ENCODE data around the gene MGAM2.

The MGAM2 gene

DNA sequence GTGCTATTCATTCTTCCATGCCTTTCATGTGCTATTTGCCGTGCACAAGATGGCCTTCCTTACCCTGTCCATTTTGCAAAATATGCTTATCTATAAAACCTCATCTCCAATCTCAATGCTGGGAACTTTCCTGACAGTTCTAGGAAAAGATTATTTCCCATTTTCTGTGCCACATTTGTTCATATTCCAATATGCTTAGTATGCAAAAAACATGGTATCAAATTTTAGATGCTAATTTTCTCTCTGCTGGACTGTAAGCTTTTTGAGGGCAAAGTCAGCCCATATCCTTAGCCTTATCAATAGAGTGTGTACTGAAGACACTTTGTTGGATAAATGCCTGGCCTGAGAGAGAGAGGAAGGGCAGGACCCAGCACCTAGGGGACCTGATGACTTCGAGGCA lies 39.4 kb downstream of the MGAM2 start:
- H3K4me3 ChIP-seq (ENCODE audit: low read length) = no peak overlapping the region
- no peak for DNase-seq (ENCODE audit: low read depth)
- TF ChIP-seq, protein P1, sequence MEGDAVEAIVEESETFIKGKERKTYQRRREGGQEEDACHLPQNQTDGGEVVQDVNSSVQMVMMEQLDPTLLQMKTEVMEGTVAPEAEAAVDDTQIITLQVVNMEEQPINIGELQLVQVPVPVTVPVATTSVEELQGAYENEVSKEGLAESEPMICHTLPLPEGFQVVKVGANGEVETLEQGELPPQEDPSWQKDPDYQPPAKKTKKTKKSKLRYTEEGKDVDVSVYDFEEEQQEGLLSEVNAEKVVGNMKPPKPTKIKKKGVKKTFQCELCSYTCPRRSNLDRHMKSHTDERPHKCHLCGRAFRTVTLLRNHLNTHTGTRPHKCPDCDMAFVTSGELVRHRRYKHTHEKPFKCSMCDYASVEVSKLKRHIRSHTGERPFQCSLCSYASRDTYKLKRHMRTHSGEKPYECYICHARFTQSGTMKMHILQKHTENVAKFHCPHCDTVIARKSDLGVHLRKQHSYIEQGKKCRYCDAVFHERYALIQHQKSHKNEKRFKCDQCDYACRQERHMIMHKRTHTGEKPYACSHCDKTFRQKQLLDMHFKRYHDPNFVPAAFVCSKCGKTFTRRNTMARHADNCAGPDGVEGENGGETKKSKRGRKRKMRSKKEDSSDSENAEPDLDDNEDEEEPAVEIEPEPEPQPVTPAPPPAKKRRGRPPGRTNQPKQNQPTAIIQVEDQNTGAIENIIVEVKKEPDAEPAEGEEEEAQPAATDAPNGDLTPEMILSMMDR (conservative IDR thresholded peaks at IDR 0.05; ENCODE audit: low read depth, low read length) = no peak

DNA sequence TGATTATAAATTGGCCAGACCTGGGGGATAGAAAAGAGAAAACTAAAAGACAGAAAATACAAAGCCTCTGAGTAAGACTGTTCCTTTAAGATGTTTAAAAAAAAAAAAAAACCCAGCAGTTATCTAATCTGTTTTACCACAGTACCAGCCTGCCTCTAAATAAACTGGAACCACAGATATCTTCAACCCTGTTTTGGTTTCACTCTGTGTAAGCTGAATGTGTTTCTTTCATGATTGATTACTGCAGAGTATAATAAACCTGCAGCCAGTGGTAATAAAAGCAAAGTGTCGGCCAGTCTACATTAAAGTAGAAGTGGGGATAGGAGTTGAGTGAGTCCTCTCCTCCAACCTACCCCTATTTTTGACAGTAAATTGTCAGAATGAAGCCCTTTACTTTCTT lies 40.6 kb downstream of the MGAM2 start:
- no peak for DNase-seq (ENCODE audit: low read depth)
- H3K4me3 ChIP-seq (ENCODE audit: low read length) = no peak overlapping the region
- TF ChIP-seq, protein P1 (conservative IDR thresholded peaks at IDR 0.05; ENCODE audit: low read depth, low read length) = no peak

DNA sequence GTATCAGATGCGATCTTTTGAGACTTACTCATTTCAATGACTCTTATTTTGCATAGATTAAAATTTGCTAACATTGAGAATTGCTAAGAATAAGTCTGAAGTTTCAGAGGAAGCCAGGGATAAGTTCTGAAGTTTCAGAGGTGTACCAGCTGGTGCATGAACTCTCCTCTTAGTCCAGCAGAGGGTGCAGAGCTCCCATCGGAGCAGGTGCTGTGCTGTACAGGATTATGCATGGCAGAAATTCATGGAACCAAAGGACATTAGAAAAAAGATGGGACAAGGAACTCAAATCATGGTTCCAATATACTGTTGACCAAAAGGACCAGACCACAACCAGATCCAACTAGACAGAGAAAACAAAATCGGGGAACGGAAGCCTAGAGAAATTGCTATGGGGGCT lies 41.9 kb downstream of the MGAM2 start:
- no peak for DNase-seq (ENCODE audit: low read depth)
- TF ChIP-seq, protein P1 (conservative IDR thresholded peaks at IDR 0.05; ENCODE audit: low read depth, low read length) = peak; percentile 70
- H3K4me3 ChIP-seq (ENCODE audit: low read length) = no peak overlapping the region

DNA sequence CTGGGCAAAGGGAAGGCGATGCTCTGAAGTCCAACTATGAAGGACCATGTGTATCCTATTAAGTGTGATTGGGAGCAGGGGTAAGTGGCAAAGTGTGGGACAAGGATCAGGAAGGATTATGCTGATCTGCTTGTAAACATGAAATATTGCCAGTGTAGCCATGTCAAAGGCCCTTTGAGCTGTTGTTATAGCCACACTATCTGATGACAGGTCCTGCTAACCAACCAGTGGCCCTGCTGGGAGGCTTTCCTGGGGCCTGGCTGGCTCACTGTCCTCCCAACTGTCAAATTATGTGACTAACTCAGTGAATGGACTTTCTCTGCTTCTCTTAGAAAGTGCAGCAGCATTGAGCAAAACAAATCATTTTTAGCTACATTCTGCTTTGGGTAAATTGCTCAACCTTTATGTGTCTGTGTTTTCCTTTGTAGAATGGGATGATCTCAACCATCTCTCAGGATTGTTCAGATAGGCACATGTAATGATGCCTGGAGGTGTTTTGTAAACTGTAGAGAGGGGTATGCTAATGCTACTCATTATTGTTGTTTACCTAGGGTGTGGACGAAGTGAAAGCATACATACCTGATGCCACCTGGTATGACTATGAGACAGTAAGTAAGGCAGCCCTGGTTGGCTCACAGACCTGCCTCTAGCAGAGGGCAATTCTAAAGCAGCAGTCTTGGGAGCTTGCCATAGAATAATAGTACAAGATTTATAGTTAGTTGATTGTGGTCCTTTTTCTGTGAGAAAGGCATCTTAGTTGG lies 47.4 kb downstream of the MGAM2 start:
- no peak for DNase-seq (ENCODE audit: low read depth)
- TF ChIP-seq, protein P1 (conservative IDR thresholded peaks at IDR 0.05; ENCODE audit: low read depth, low read length) = no peak
- H3K4me3 ChIP-seq (ENCODE audit: low read length) = no peak overlapping the region

DNA sequence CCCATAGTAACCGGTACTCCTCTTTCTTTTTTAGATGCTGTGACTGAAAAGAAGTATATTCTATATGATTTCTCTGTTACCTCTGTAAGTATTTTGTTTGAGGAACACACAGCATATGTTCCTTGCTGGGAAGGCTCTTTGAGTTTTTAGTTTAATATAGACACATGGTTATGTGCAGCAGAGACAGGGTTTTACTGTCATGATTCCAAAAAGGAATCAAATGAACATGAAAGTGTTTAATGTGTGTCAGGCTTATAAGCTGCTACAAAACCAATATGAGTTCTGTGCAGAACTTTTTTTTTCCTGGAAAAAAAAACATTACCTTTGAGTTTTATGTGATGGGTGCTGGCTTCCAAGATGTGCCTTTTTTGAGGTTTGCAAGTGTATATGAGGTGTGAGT lies 50.4 kb downstream of the MGAM2 start:
- no peak overlapping the region for H3K4me3 ChIP-seq (ENCODE audit: low read length)
- TF ChIP-seq, protein P1 (conservative IDR thresholded peaks at IDR 0.05; ENCODE audit: low read depth, low read length) = no peak
- no peak for DNase-seq (ENCODE audit: low read depth)

DNA sequence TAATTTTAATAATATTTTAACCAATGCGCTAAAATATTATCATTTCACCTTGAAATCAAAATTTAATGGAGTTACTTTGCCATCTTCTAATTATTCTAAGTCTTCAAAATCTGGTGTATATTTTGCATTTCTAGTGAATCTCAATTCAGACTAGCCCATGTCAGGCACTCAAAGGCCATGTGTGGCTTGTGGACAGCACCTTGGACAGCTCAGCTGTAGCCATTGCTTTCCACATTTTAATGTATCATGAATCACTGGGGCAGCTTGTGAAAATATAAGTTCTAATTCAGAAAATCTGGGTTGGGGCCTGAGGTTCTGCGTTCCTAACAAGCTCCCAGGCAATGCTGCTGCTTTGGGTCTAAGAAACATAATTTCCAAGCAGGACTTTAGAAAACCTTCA lies 57.2 kb downstream of the MGAM2 start:
- no peak overlapping the region for H3K4me3 ChIP-seq (ENCODE audit: low read length)
- peak; percentile 12 for DNase-seq (ENCODE audit: low read depth)
- TF ChIP-seq, protein P1 (conservative IDR thresholded peaks at IDR 0.05; ENCODE audit: low read depth, low read length) = no peak

DNA sequence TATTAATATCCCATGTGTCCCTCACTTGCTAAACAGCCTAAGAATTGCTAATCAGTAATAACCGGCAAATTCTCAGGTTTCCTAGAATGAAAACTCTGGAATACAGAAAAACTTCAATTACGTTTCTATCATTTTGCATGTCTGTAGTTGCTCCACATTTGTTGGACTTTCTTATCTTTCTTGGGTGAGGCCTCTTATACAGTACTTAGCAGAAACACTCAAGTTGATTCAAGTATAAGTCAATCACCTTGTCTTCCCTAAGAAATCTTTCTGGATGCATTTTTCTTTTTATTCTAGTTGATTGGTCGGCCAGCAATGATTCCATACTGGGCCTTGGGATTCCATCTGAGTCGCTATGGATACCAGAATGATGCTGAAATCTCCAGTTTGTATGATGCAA lies 61.4 kb downstream of the MGAM2 start:
- TF ChIP-seq, protein P1 (conservative IDR thresholded peaks at IDR 0.05; ENCODE audit: low read depth, low read length) = no peak
- H3K4me3 ChIP-seq (ENCODE audit: low read length) = no peak overlapping the region
- DNase-seq (ENCODE audit: low read depth) = no peak

All from retinal pigment epithelial cell (primary cell).